ENCODE data around the gene PTCH1.

GRCh38 chr9:95488954-95489353, 27.8 kb downstream of the PTCH1 start:
- TF ChIP-seq MAX (IDR thresholded peaks at IDR 0.05) (no peak), REST (IDR thresholded peaks at IDR 0.05; ENCODE audit: low read depth) (no peak), CTCF (IDR thresholded peaks at IDR 0.05 in 2 of 3, conservative IDR thresholded peaks at IDR 0.05 in 1 of 3; ENCODE audit: borderline replicate concordance in 1 of 3, insufficient read depth in 1 of 3, low read depth in 2 of 3, low read length in 2 of 3) (no peak), SP1 (IDR thresholded peaks at IDR 0.05; ENCODE audit: low read depth) (no peak), POLR2A (IDR thresholded peaks at IDR 0.05; ENCODE audit: borderline replicate concordance, extremely low read depth, insufficient read depth, insufficient read length) (no peak), TCF7L2 (IDR thresholded peaks at IDR 0.05; ENCODE audit: borderline replicate concordance, extremely low read depth, insufficient read depth, insufficient read length) (no peak), CBX3 (IDR thresholded peaks at IDR 0.05; ENCODE audit: low read depth) (no peak), CEBPB (IDR thresholded peaks at IDR 0.05; ENCODE audit: low read depth) (no peak), FOSL1 (IDR thresholded peaks at IDR 0.05; ENCODE audit: low read depth) (no peak), EZH2 (IDR thresholded peaks at IDR 0.05) (no peak)

Data from HCT116 (cell line).